Body of pancreas (tissue), 4 donors: Measurements from ENCODE around the gene LRP11.

Source experiments
- POLR2A ChIP-seq, 3 donors: fragments of 450-650 bp; IDR thresholded peaks; one replicate each; pipeline ENCODE4 v1.6.1; 2016; ENCODE audit warnings: antibody characterized with exemption in 3 of 3, mild to moderate bottlenecking in 2 of 3
- TF ChIP-seq, protein P1 (sequence below), 7 experiments: fragments of 450-650 bp in 4 of 7; fragments of 200-600 bp in 3 of 7; sonication (generic) in 3 of 7; IDR thresholded peaks; one replicate each; pipeline ENCODE4 v1.5.1; 2016 to 2019; ENCODE audit warnings: antibody characterized with exemption in 7 of 7

DNA sequence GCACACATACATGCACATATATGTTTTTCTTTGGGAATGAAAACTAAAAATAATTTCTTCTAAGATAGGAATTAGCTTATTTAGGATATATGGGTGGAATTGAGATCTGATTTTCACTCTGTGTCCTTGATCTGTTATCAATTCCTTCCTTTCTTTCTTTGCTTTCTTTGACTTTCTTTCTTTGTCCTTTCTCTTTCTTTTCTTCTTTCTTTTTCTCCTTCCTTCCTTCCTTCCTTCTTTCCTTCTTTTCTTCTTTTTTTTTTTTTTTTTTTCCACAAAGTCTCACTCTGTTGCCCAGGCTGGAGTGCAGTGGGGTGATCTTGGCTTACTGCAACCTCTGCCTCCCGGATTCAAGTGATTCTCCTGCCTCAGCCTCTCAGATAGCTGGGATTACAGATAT, 86.5 kb downstream of the LRP11 start:
- TF ChIP-seq, protein P1, sequence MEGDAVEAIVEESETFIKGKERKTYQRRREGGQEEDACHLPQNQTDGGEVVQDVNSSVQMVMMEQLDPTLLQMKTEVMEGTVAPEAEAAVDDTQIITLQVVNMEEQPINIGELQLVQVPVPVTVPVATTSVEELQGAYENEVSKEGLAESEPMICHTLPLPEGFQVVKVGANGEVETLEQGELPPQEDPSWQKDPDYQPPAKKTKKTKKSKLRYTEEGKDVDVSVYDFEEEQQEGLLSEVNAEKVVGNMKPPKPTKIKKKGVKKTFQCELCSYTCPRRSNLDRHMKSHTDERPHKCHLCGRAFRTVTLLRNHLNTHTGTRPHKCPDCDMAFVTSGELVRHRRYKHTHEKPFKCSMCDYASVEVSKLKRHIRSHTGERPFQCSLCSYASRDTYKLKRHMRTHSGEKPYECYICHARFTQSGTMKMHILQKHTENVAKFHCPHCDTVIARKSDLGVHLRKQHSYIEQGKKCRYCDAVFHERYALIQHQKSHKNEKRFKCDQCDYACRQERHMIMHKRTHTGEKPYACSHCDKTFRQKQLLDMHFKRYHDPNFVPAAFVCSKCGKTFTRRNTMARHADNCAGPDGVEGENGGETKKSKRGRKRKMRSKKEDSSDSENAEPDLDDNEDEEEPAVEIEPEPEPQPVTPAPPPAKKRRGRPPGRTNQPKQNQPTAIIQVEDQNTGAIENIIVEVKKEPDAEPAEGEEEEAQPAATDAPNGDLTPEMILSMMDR (IDR thresholded peaks at IDR 0.05), result no peak
- TF ChIP-seq POLR2A (IDR thresholded peaks at IDR 0.05), result no peak
